GM21447 (cell line): ENCODE measurements around the gene CCDC54.

Source experiments
- ATAC-seq: cut with Tn5 transposase; IDR thresholded peaks from one replicate; pipeline ENCODE4 v1.9.1; 2021; ENCODE audit not compliant: unreplicated experiment

CCDC54 gene

GRCh38 chr3:107392549-107393165 lies 15.4 kb downstream of the CCDC54 start:
- no peak for ATAC-seq

GRCh38 chr3:107394502-107394901 lies 17.3 kb downstream of the CCDC54 start:
- no peak for ATAC-seq

GRCh38 chr3:107395066-107395465 lies 17.8 kb downstream of the CCDC54 start:
- ATAC-seq = no peak

- no peak for ATAC-seq
Measured at GRCh38 chr3:107401301-107401700, 24.1 kb downstream of the CCDC54 start.

- no peak for ATAC-seq
Measured at GRCh38 chr3:107402214-107402613, 25.0 kb downstream of the CCDC54 start.

- no peak for ATAC-seq
Measured at GRCh38 chr3:107404727-107405469, 27.7 kb downstream of the CCDC54 start.

GRCh38 chr3:107407355-107407754 lies 30.1 kb downstream of the CCDC54 start:
- no peak for ATAC-seq

GRCh38 chr3:107408513-107408912 lies 31.3 kb downstream of the CCDC54 start:
- ATAC-seq = no peak

GRCh38 chr3:107409365-107409764 lies 32.1 kb downstream of the CCDC54 start:
- ATAC-seq = no peak

GRCh38 chr3:107410606-107411005 lies 33.4 kb downstream of the CCDC54 start:
- ATAC-seq = no peak

GRCh38 chr3:107411056-107411455 lies 33.8 kb downstream of the CCDC54 start:
- no peak for ATAC-seq

- no peak for ATAC-seq
Measured at GRCh38 chr3:107411779-107412178, 34.5 kb downstream of the CCDC54 start.

GRCh38 chr3:107412376-107412775 lies 35.1 kb downstream of the CCDC54 start:
- no peak for ATAC-seq

- no peak for ATAC-seq
Measured at GRCh38 chr3:107413264-107413663, 36.0 kb downstream of the CCDC54 start.

GRCh38 chr3:107414325-107414964 lies 37.2 kb downstream of the CCDC54 start:
- ATAC-seq = peak; percentile 92

- no peak for ATAC-seq
Measured at GRCh38 chr3:107416138-107416537, 38.9 kb downstream of the CCDC54 start.

GRCh38 chr3:107416886-107417285 lies 39.6 kb downstream of the CCDC54 start:
- no peak for ATAC-seq

GRCh38 chr3:107421170-107421792 lies 44.0 kb downstream of the CCDC54 start:
- peak; percentile 80 for ATAC-seq

- no peak for ATAC-seq
Measured at GRCh38 chr3:107421881-107422280, 44.6 kb downstream of the CCDC54 start.

GRCh38 chr3:107425033-107425432 lies 47.8 kb downstream of the CCDC54 start:
- ATAC-seq = no peak

GRCh38 chr3:107426223-107426622 lies 49.0 kb downstream of the CCDC54 start:
- ATAC-seq = no peak
